Chondrocyte (in vitro differentiated cells): ENCODE data around the gene CDHR1. TPM values are rescaled to one million over a fixed set of nuclear protein-coding genes. Genes with fewer than 3 reads are reported as not detected.

ENCODE experiments used
- DNase-seq: peaks from one replicate; pipeline ENCODE4 v3.0.0; 2021; ENCODE audit warnings: mixed read lengths, low spot score
- H3K27ac Mint-ChIP-seq: one replicate; pipeline ENCODE4 v1.8.0; 2021; ENCODE audit warnings: mild to moderate bottlenecking, moderate library complexity, mixed read lengths; ENCODE audit not compliant: unreplicated experiment
- H3K27me3 Mint-ChIP-seq: 2 replicates; pipeline ENCODE4 v1.8.0; 2021; ENCODE audit warnings: low read depth, mixed read lengths
- H3K36me3 Mint-ChIP-seq: 2 replicates; pipeline ENCODE4 v1.8.0; 2021; ENCODE audit warnings: low read depth, mixed read lengths
- H3K4me1 Mint-ChIP-seq: 2 replicates; pipeline ENCODE4 v1.8.0; 2021; ENCODE audit warnings: low read depth, mild to moderate bottlenecking, mixed read lengths
- H3K4me3 Mint-ChIP-seq: one replicate; pipeline ENCODE4 v1.8.0; 2021; ENCODE audit warnings: mild to moderate bottlenecking, moderate library complexity, mixed read lengths; ENCODE audit not compliant: unreplicated experiment
- H3K9me3 Mint-ChIP-seq: 2 replicates; pipeline ENCODE4 v1.8.0; 2021; ENCODE audit warnings: low read depth, mixed read lengths
- CTCF ChIP-seq: fragments of 200-600 bp; sonication (generic); IDR thresholded peaks from 2 replicates; pipeline ENCODE4 v1.5.0; 2021; ENCODE audit warnings: antibody characterized with exemption, mild to moderate bottlenecking, moderate library complexity
- total RNA-seq: library from RNA; stranded (reverse); gene quantifications from 3 replicates; pipeline ENCODE4 v1.2.1, GENCODE V29; 2021

Gene CDHR1
- total RNA-seq, 1 donor from 2014 or later = 5.1 TPM

GRCh38 chr10:84214046-84214572 lies 19.8 kb downstream of the CDHR1 start:
- Mint-ChIP-seq H3K4me1 (no peaks in the 10 kb centered on the region), H3K27me3 (peaks cover 14% of the 10 kb centered on the region), H3K9me3 (no peaks in the 10 kb centered on the region), H3K27ac (no peak overlapping the region), H3K36me3 (no peaks in the 10 kb centered on the region), H3K4me3 (no peak overlapping the region)
- DNase-seq = no peak
- TF ChIP-seq CTCF = no peak

DNA sequence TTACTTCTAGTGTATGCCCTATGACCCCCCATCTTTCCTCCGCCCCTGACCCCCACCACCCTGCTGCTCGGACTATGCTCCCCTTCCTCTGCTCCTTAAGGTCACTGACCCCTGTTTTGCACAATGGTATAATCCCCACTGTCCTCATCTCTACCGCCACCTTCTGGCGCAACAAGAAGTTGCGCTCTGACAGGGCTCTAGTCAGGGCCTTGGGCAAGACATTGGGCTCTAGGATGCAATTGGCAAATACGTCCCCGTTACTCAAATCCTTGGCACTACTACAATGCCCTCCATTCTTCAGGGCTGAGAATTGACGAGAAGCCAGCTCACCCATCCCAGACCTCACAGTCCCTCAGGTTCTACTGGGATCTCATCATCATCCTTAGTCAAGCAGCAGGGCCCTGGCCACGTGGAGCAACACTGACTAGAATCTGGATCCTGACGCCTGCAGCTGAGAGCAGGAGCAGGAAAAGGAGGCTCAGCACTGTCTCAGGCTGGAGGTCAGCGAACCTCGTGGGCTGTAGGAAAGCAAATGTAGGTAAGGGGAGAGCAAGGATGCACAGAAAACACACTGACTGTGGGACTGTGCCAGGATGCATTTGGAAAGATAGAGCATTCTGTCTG lies 20.4 kb downstream of the CDHR1 start:
- H3K27ac Mint-ChIP-seq = no peak overlapping the region
- peak; percentile 47 for TF ChIP-seq CTCF
- peaks cover 18% of the 10 kb centered on the region for H3K27me3 Mint-ChIP-seq
- no peak overlapping the region for H3K4me3 Mint-ChIP-seq
- no peaks in the 10 kb centered on the region for H3K4me1 Mint-ChIP-seq
- H3K36me3 Mint-ChIP-seq = no peaks in the 10 kb centered on the region
- no peaks in the 10 kb centered on the region for H3K9me3 Mint-ChIP-seq
- DNase-seq = no peak

DNA sequence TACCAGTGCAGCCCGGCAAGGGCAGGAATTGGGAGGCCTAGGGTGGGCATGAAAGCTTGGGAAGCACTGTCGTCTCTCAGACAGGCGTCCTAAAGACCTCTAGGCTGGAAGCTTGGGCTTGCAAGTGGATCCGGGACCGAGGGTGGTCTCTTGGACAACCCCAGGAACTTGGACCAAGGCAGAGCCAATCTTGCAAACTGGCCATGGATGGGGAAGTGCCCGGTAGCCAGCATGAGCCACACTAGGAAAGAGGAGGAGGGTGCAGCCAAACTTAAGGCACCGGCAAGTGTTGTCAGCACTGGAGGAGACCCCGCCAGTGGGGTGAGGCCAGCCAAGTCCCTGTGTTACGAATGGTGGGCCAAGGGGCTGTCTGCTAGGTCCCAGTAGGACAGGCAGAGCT lies 22.5 kb downstream of the CDHR1 start:
- no peak for DNase-seq
- H3K36me3 Mint-ChIP-seq = peaks cover 1% of the 10 kb centered on the region
- no peak overlapping the region for H3K4me3 Mint-ChIP-seq
- no peak overlapping the region for H3K27ac Mint-ChIP-seq
- H3K9me3 Mint-ChIP-seq = no peaks in the 10 kb centered on the region
- H3K4me1 Mint-ChIP-seq = no peaks in the 10 kb centered on the region
- peaks cover 17% of the 10 kb centered on the region for H3K27me3 Mint-ChIP-seq
- TF ChIP-seq CTCF = no peak

DNA sequence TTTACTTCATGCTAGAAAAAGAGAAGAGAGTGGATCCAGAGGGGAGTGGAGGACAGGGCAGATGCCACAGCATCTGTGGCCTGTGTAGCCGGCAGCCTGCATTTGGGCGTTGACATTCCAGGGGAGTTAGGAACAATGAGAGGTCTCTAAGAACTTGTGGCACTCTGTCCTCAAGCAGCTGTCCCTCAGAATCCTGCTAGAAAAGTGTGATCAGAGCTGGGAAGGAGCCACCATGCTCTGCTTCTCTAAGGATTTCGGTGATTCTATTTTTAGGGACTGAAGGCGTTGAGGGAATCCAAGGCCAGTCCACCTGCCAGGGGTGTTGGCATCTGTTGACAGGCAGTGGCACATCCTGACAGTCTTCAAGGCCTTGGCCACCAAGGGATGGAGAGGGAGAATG lies 23.4 kb downstream of the CDHR1 start:
- no peak overlapping the region for H3K27ac Mint-ChIP-seq
- H3K9me3 Mint-ChIP-seq = no peaks in the 10 kb centered on the region
- peaks cover 1% of the 10 kb centered on the region for H3K36me3 Mint-ChIP-seq
- peaks cover 13% of the 10 kb centered on the region for H3K27me3 Mint-ChIP-seq
- H3K4me1 Mint-ChIP-seq = no peaks in the 10 kb centered on the region
- H3K4me3 Mint-ChIP-seq = no peak overlapping the region
- DNase-seq = no peak
- TF ChIP-seq CTCF = no peak

GRCh38 chr10:84221916-84222315 lies 27.6 kb downstream of the CDHR1 start:
- Mint-ChIP-seq H3K4me3 (no peak overlapping the region), H3K27ac (no peak overlapping the region), H3K9me3 (no peaks in the 10 kb centered on the region), H3K4me1 (no peaks in the 10 kb centered on the region), H3K36me3 (peaks cover 1% of the 10 kb centered on the region), H3K27me3 (peaks cover 14% of the 10 kb centered on the region)
- no peak for TF ChIP-seq CTCF
- DNase-seq = no peak
